Activated CD4-positive, alpha-beta memory T cell treated with anti-CD3 and anti-CD28 coated beads for 36 hours (primary cell): Measurements from ENCODE around the gene ZCCHC8. TPM values are rescaled to one million over a fixed set of nuclear protein-coding genes. Genes with fewer than 3 reads are reported as not detected.
"Not testable (repeated sequence)": the region's sequence is repeated elsewhere in the genome, so short reads cannot be mapped to it uniquely, and the experiment has no call there.

ENCODE experiments used
- CTCF ChIA-PET: fragments of 350-600 bp; sonication (Branson Sonifier 250); formaldehyde crosslinking; loops from one replicate; lab custom pipeline; 2021; ENCODE audit warnings: antibody characterized with exemption, inconsistent platforms; lab: Charles Lee
- POLR2A ChIA-PET: fragments of 350-600 bp; sonication (Branson Sonifier 250); formaldehyde crosslinking; loops from one replicate; lab custom pipeline; 2021; ENCODE audit warnings: antibody characterized with exemption; lab: Charles Lee
- DNase-seq: peaks from one replicate; pipeline ENCODE4 v3.0.0-alpha.2; 2020
- H3K27ac Mint-ChIP-seq: one replicate; pipeline ENCODE4 v1.8.0; 2021; ENCODE audit warnings: mixed read lengths
- H3K27me3 Mint-ChIP-seq: one replicate; pipeline ENCODE4 v1.8.0; 2021; ENCODE audit warnings: mixed read lengths
- H3K36me3 Mint-ChIP-seq: one replicate; pipeline ENCODE4 v1.8.0; 2021; ENCODE audit warnings: mixed read lengths
- H3K4me1 Mint-ChIP-seq: one replicate; pipeline ENCODE4 v1.8.0; 2021; ENCODE audit warnings: low read depth, mixed read lengths
- H3K4me3 Mint-ChIP-seq: one replicate; pipeline ENCODE4 v1.8.0; 2021; ENCODE audit warnings: mild to moderate bottlenecking, mixed read lengths
- H3K9me3 Mint-ChIP-seq: one replicate; pipeline ENCODE4 v1.8.0; 2021; ENCODE audit warnings: mixed read lengths
- intact Hi-C: fragments of 100-400 bp; cut with micrococcal nuclease; formaldehyde crosslinking; loops from one replicate; pipeline ENCODE4 v1.15.1; 2023
- total RNA-seq, 2 experiments: library from RNA; stranded (reverse); gene quantifications; one replicate each; pipeline ENCODE4 v1.2.3, GENCODE V29; 2021

The ZCCHC8 gene
- total RNA-seq, 2 experiments from 2014 or later = 27.7 to 28.5 TPM

GRCh38 chr12:122487807-122488206 is 12.9 kb downstream of the ZCCHC8 start:
- H3K27ac Mint-ChIP-seq, H3K4me3 Mint-ChIP-seq, intact Hi-C loops, H3K9me3 Mint-ChIP-seq, DNase-seq, POLR2A ChIA-PET, H3K27me3 Mint-ChIP-seq, CTCF ChIA-PET: not testable (repeated sequence)
- Mint-ChIP-seq H3K36me3 (peaks cover 53% of the 10 kb centered on the region), H3K4me1 (peaks cover 19% of the 10 kb centered on the region)

GRCh38 chr12:122486805-122487426 is 13.8 kb downstream of the ZCCHC8 start:
- Mint-ChIP-seq H3K27me3 (no peaks in the 10 kb centered on the region), H3K9me3 (no peaks in the 10 kb centered on the region), H3K27ac (no peak overlapping the region), H3K4me1 (peaks cover 21% of the 10 kb centered on the region), H3K4me3 (no peak overlapping the region), H3K36me3 (peaks cover 49% of the 10 kb centered on the region)
- CTCF ChIA-PET = interaction anchor here (0.7 to 1.2 kb wide), 3 partner anchors 15 to 87 kb away, joined by 3 to 4 read pairs (median 4); no protein-coding TSS in a partner anchor
- no peak for DNase-seq
- POLR2A ChIA-PET = interaction anchor here (0.9 to 1.6 kb wide), 2 partner anchors 11 to 31 kb away, joined by 3 read pairs; no protein-coding TSS in a partner anchor
- intact Hi-C loops = no loop called here

GRCh38 chr12:122486360-122486759 is 14.4 kb downstream of the ZCCHC8 start:
- H3K9me3 Mint-ChIP-seq, intact Hi-C loops, H3K27me3 Mint-ChIP-seq, H3K27ac Mint-ChIP-seq, DNase-seq, H3K4me3 Mint-ChIP-seq: not testable (repeated sequence)
- POLR2A ChIA-PET = interaction anchor here (0.9 to 1.6 kb wide), 2 partner anchors 12 to 31 kb away, joined by 3 read pairs; no protein-coding TSS in a partner anchor
- CTCF ChIA-PET = interaction anchor here (0.7 to 1.2 kb wide), 3 partner anchors 15 to 86 kb away, joined by 3 to 4 read pairs (median 4); no protein-coding TSS in a partner anchor
- Mint-ChIP-seq H3K4me1 (peaks cover 21% of the 10 kb centered on the region), H3K36me3 (peaks cover 49% of the 10 kb centered on the region)

- H3K27ac Mint-ChIP-seq, intact Hi-C loops, H3K4me3 Mint-ChIP-seq, DNase-seq, H3K27me3 Mint-ChIP-seq, H3K9me3 Mint-ChIP-seq: not testable (repeated sequence)
- CTCF ChIA-PET = interaction anchor here (1.5 to 1.7 kb wide), 2 partner anchors 13 to 129 kb away, joined by 6 to 8 read pairs; no protein-coding TSS in a partner anchor
- peaks cover 50% of the 10 kb centered on the region for H3K36me3 Mint-ChIP-seq
- POLR2A ChIA-PET = interaction anchor here (0.6 to 1.6 kb wide), 3 partner anchors 10 to 19 kb away, joined by 3 to 4 read pairs (median 4); no protein-coding TSS in a partner anchor
- H3K4me1 Mint-ChIP-seq = peaks cover 17% of the 10 kb centered on the region
Measured at GRCh38 chr12:122484385-122484784, 16.3 kb downstream of the ZCCHC8 start.

- Mint-ChIP-seq H3K27me3 (no peaks in the 10 kb centered on the region), H3K36me3 (peaks cover 48% of the 10 kb centered on the region)
Measured at GRCh38 chr12:122483969-122484368, 16.8 kb downstream of the ZCCHC8 start.

GRCh38 chr12:122481861-122482260 is 18.9 kb downstream of the ZCCHC8 start:
- intact Hi-C loops = no loop called here
- Mint-ChIP-seq H3K36me3 (peaks cover 55% of the 10 kb centered on the region), H3K27ac (no peak overlapping the region), H3K27me3 (no peaks in the 10 kb centered on the region), H3K4me3 (no peak overlapping the region), H3K9me3 (no peaks in the 10 kb centered on the region), H3K4me1 (peaks cover 14% of the 10 kb centered on the region)
- DNase-seq = no peak
- ChIA-PET POLR2A (no interaction called here), CTCF (interaction anchor here (0.6 kb wide), 1 partner anchor 10 kb away, joined by 3 read pairs; no protein-coding TSS in a partner anchor)

More at GRCh38 chr12:122483969-122484368, 16.8 kb downstream of the ZCCHC8 start:
- H3K27ac Mint-ChIP-seq = peak overlapping the region; percentile 6
- ChIA-PET CTCF (interaction anchor here (1.7 kb wide), 1 partner anchor 12 kb away, joined by 8 read pairs; no protein-coding TSS in a partner anchor), POLR2A (interaction anchor here (0.6 to 1.6 kb wide), 3 partner anchors 9 to 20 kb away, joined by 3 to 4 read pairs (median 4); no protein-coding TSS in a partner anchor)
- intact Hi-C loops = no loop called here
- peaks cover 16% of the 10 kb centered on the region for H3K4me1 Mint-ChIP-seq
- no peak for DNase-seq
- H3K4me3 Mint-ChIP-seq = no peak overlapping the region
- H3K9me3 Mint-ChIP-seq = no peaks in the 10 kb centered on the region

GRCh38 chr12:122480753-122481152 is 20.0 kb downstream of the ZCCHC8 start:
- Mint-ChIP-seq H3K4me3 (no peak overlapping the region), H3K27me3 (no peaks in the 10 kb centered on the region), H3K36me3 (peaks cover 60% of the 10 kb centered on the region), H3K9me3 (no peaks in the 10 kb centered on the region), H3K4me1 (peaks cover 16% of the 10 kb centered on the region), H3K27ac (no peak overlapping the region)
- POLR2A ChIA-PET = interaction anchor here (1.3 kb wide), 1 partner anchor 14 kb away, joined by 4 read pairs; no protein-coding TSS in a partner anchor
- DNase-seq = no peak
- intact Hi-C loops = no loop called here
- CTCF ChIA-PET = interaction anchor here (1.5 kb wide), 1 partner anchor 9 kb away, joined by 5 read pairs; no protein-coding TSS in a partner anchor

- peak; percentile 5 for DNase-seq
- CTCF ChIA-PET = interaction anchor here (0.8 to 6.3 kb wide), 5 partner anchors 19 to 230 kb away, joined by 3 to 208 read pairs (median 3); no protein-coding TSS in a partner anchor
- no peak overlapping the region for H3K27ac Mint-ChIP-seq
- H3K36me3 Mint-ChIP-seq = peaks cover 47% of the 10 kb centered on the region
- peaks cover 24% of the 10 kb centered on the region for H3K4me1 Mint-ChIP-seq
- no peaks in the 10 kb centered on the region for H3K27me3 Mint-ChIP-seq
- H3K4me3 Mint-ChIP-seq = no peak overlapping the region
- POLR2A ChIA-PET = interaction anchor here (0.6 to 2.2 kb wide), 3 partner anchors 10 to 74 kb away, joined by 3 to 8 read pairs (median 6); partner anchors contain the start of gene ZCCHC8
- intact Hi-C loops = no loop called here
- no peaks in the 10 kb centered on the region for H3K9me3 Mint-ChIP-seq
Measured at GRCh38 chr12:122474324-122474716, 26.4 kb downstream of the ZCCHC8 start.

GRCh38 chr12:122473543-122474323 is 27.0 kb downstream of the ZCCHC8 start:
- Mint-ChIP-seq H3K27me3 (no peaks in the 10 kb centered on the region), H3K4me1 (peaks cover 24% of the 10 kb centered on the region), H3K27ac (peak overlapping the region; percentile 3), H3K36me3 (peaks cover 43% of the 10 kb centered on the region), H3K9me3 (no peaks in the 10 kb centered on the region), H3K4me3 (no peak overlapping the region)
- intact Hi-C loops = no loop called here
- ChIA-PET POLR2A (interaction anchor here (0.6 to 2.2 kb wide), 4 partner anchors 27 to 75 kb away, joined by 3 to 8 read pairs (median 6); partner anchors contain the start of gene ZCCHC8), CTCF (interaction anchor here (0.6 to 6.3 kb wide), 8 partner anchors 15 to 229 kb away, joined by 3 to 208 read pairs (median 3); no protein-coding TSS in a partner anchor)
- peak; percentile 77 for DNase-seq

- no peaks in the 10 kb centered on the region for H3K27me3 Mint-ChIP-seq
- DNase-seq = peak; percentile 9
- POLR2A ChIA-PET = interaction anchor here (0.8 to 2.0 kb wide), 4 partner anchors 23 to 72 kb away, joined by 3 to 7 read pairs (median 4); partner anchors contain the start of gene ZCCHC8
- no peak overlapping the region for H3K4me3 Mint-ChIP-seq
- no peaks in the 10 kb centered on the region for H3K9me3 Mint-ChIP-seq
- H3K36me3 Mint-ChIP-seq = peaks cover 29% of the 10 kb centered on the region
- peaks cover 24% of the 10 kb centered on the region for H3K4me1 Mint-ChIP-seq
- CTCF ChIA-PET = interaction anchor here (0.6 to 6.3 kb wide), 57 partner anchors 9 to 241 kb away, joined by 3 to 208 read pairs (median 4); partner anchors contain the start of genes CLIP1 and VPS33A
- intact Hi-C loops = loop anchor here (1.0 to 2.0 kb wide), 4 partner anchors 18 to 135 kb away; partner anchors contain the start of gene CLIP1
- no peak overlapping the region for H3K27ac Mint-ChIP-seq
Measured at GRCh38 chr12:122471324-122472226, 29.2 kb downstream of the ZCCHC8 start.
